Lower leg skin (tissue), 3 donors: Measurements from ENCODE around the gene CTTN.

ENCODE experiments used
- POLR2A ChIP-seq, 2 donors: fragments of 450-650 bp; IDR thresholded peaks; one replicate each; pipeline ENCODE4 v1.6.1; 2016 to 2017; ENCODE audit warnings: antibody characterized with exemption in 2 of 2, mild to moderate bottlenecking in 1 of 2, moderate library complexity in 1 of 2
- TF ChIP-seq, protein P1 (sequence below), 3 donors: fragments of 450-650 bp; IDR thresholded peaks; one replicate each; pipeline ENCODE4 v1.5.1; 2016; ENCODE audit warnings: antibody characterized with exemption in 3 of 3, mild to moderate bottlenecking in 3 of 3, moderate library complexity in 2 of 3

GRCh38 chr11:70458736-70459135, 60.4 kb downstream of the CTTN start:
- TF ChIP-seq POLR2A (IDR thresholded peaks at IDR 0.05), result no peak
- TF ChIP-seq, protein P1, sequence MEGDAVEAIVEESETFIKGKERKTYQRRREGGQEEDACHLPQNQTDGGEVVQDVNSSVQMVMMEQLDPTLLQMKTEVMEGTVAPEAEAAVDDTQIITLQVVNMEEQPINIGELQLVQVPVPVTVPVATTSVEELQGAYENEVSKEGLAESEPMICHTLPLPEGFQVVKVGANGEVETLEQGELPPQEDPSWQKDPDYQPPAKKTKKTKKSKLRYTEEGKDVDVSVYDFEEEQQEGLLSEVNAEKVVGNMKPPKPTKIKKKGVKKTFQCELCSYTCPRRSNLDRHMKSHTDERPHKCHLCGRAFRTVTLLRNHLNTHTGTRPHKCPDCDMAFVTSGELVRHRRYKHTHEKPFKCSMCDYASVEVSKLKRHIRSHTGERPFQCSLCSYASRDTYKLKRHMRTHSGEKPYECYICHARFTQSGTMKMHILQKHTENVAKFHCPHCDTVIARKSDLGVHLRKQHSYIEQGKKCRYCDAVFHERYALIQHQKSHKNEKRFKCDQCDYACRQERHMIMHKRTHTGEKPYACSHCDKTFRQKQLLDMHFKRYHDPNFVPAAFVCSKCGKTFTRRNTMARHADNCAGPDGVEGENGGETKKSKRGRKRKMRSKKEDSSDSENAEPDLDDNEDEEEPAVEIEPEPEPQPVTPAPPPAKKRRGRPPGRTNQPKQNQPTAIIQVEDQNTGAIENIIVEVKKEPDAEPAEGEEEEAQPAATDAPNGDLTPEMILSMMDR (IDR thresholded peaks at IDR 0.05), result no peak
